NOMO-1 treated with dmso at 0.1 percent for 144 hours (cell line): ENCODE results near the gene IQSEC1.

ENCODE experiments used
- DNase-seq: peaks from one replicate; lab custom pipeline; 2025; ENCODE audit not compliant: unreplicated experiment; lab: John Stamatoyannopoulos, UW

IQSEC1 gene

DNA sequence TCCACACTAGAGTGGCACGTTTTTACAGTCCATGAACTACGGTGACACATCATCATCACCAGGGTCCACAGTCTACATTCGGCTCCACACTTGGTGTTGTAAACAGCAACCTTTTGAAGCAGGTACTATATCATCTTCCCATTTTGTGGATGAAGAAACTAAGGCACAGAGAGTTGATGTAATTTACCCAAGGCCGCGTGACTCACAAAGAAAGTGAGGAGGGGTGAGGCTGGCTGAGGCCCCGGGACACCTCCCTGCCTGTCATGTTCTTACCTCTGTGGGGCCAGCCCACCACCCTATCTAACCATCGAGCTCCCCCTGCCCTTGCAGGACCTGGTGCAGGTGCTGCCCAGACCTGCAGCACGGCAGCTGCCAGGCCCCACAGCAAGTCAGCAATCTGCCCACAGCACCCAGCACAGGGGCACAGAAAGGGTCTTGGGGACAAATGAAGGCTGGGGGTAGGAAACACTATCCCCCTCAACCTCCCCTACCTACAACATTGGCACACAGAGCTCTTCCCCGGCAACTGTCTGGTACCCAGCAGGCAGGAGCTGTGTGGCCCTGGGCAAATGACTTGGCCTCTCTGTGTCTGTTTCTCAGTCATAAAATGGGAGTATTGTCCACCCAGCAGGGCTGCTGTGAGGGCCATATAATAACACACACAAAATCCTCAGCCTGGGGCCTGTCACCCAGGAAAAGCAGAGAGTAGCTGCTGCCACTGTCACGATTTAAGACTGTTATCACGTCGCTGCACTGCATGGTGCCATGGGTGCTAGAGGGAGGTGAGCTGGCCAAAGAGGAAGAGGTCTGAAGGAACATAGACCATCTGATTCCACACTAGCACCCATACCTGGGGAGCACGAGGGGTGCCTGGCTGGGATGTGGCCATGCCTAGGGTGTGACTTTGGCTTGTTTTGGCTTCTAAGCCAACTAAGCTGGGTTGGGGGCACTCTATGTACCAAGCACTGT is 115.1 kb downstream of the IQSEC1 start:
- DNase-seq = no peak

DNA sequence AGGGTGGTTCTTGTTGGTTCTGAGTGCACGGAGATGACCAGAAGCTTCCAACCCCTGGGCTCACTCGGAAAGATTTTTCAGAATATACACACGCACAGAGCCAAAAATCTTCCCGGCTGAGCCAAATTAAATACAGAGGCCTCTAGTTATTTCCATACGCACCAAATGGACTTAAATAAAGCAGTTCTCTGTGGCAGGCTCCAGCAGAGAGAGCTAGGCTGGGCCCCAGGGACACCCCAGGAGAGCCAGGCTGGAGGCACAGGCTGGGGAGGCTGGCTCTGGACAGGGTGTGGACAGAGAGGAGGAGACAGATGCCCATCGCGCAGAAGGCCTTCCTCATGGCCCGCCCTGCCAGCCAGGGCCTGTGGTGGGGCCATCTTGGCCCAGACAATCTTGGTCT is 115.9 kb downstream of the IQSEC1 start:
- DNase-seq = no peak

DNA sequence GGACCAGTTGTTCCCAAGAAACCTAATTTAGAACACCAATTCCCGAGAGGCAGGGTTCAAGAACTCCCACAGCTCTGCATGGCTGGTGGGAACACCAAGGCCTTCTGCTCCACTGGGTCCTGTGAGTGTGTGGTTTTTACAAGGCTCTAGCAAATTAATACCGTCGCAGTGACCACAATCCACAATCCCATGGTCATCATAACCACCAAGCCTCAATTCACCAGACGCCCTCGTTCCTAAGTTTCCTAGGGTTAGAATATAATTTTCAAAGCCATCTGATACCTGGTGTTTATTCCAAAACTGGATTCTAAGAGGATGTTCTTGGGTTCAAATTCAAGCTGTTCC is 116.9 kb downstream of the IQSEC1 start:
- DNase-seq = no peak

DNA sequence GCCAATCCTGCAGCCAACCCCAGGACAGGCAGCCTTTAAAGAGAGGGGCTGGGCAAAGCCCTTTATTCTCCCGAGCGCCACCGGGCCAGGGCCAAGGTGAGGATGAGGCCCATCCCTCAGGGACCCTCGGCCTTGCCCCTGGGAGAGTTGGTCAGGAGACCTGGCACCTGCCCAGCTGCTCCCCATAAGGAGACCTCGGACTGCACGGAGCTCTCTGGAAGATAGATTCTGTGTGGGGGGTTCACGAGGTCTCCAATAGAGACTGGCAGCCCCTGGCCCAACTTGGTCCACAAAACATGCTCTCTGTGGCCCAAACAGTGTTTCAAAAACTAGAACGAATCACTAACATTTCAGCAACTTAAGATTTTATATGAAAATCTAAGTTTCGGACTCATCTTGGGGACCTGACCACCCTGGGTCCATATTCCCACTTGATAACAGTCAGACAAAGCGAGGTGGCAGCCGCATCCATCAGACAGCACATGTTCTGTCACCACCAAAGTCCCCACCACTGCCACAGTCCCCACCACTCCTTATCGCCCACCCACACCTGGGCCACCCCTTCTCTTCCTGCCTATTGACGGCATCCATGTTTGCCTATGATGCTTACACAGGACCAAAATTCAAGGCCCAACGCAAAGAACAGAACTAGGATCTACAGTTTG is 117.4 kb downstream of the IQSEC1 start:
- DNase-seq = no peak

DNA sequence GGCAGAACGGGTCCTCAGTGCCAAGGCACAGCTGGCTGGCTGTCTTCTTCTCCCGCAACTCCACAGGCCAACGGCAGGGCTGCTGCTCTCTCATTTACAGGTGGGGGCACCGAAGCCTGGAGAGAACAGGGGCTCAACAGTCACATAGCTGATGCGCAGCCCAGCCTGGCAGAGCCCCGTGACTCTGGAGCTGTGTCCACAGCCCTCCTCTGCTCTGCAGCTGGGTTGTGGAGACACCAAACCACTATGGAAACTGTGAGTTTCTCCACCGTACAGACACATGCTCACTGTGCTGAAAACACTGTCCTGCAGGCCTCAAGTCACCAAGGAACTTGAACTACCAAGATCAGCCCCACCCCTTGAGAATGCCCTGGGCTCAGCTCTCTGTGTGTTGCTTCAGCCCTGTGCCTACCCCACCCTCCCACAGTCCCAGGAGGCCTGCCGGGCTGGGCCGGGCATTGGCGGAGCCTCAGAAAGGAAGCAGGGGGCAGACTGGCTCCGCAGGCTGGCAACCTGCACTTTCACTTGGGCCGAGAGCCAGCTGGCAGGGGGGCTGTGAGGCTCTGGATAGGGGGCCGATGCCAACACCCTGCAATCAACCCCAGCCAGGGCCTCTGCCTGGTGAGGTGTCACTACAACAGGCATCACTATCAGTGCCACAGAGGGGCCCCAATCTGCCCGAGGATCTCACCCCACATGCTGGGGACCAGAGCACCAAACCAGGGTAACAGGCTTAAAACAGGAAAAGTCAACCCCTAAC is 118.2 kb downstream of the IQSEC1 start:
- no peak for DNase-seq

DNA sequence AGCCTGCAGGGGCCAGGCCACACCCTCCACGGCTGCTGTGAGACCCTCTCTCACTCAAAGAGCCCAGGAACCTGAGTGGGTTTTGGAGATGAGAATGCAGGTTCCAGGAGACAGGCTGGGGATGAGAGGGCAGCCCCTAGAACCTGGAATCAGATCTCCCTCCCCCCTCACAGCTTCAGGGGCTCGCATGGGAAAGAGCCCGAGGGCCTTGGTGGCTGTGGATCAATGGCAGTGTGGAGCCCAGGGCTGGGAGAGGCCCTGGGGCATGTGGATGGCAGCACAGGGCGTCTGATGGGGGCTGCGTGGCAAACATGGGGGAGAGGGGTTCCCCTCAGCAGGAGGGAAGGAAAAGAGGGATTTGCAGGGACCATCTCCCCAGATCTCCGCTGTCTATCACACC is 119.0 kb downstream of the IQSEC1 start:
- no peak for DNase-seq

DNA sequence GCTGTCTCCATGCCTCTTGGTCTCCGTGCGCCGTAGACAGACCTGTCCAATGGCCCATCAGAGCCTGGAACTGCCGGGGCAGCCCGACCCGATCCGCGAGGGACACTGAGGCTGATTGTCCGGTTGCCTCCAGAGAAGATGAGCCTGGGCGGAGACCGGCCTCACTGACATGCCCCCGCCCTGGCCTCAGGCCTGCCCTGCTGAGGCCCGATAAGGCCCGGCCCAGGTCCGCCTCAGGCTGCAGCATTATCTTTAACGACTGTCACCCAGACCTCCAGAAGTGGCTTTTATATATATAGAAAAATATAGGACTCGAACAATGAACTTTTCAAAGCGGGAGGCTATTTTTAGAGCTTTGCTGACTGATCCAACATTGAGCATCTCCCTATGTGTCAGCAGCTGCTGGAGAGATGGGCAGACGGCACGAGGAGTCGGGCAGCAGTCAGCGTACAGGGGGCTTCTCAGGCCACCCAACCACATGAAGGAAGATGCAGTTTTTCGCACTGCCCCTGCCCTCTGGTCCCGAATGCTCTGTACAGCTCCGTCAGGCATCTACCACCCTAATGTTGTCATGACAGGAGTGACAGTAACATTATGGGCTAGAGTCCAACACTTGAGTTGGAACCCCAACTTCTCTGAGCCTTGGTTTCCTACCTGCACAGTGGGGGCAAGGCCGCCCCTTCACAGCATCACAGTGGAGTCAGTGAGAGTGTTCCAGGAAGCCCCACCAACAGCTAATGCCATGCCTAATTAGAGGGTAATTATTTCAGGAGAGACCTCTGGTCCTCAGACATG is 119.8 kb downstream of the IQSEC1 start:
- DNase-seq = no peak

DNA sequence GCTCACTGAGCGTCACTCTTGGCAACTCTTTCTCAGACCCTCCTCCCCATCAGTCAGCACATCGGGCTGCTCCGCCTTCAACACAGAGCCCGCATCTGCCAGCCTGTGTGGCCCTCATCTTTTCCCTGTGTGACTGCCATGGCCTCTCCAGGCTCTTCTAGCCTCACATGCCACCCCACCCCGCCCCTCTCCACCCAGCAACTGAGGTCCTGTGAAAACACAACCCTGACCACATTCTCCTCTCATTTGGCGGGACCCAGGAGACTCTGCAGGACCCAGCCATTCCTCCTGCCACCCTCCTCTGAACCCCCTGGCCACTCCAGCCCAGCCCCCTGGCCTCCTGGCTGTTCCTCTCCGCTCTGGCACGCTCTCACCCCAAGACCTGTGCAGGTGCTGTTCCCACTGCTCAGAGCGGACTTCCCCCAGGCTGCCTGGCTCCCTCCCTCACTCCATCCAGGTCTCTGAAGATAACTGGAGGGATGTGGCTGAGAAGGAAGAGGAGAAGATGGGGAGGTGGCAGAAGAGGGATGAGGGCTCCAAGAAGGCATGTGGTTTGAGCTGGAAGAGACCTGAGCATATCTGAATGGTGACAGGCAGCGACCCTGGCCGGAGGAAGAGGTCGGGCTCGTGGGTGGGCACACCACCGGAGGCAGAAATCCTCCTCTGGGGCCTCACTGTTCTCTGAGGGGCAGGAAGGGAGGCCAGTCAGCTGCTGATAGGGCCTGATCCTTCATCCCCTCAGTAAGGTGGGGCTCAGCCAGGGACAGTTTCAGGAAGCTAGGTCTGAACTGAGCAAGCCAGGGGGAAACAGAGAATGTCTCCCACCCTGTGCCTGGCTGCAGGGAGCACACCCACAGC is 120.7 kb downstream of the IQSEC1 start:
- no peak for DNase-seq

DNA sequence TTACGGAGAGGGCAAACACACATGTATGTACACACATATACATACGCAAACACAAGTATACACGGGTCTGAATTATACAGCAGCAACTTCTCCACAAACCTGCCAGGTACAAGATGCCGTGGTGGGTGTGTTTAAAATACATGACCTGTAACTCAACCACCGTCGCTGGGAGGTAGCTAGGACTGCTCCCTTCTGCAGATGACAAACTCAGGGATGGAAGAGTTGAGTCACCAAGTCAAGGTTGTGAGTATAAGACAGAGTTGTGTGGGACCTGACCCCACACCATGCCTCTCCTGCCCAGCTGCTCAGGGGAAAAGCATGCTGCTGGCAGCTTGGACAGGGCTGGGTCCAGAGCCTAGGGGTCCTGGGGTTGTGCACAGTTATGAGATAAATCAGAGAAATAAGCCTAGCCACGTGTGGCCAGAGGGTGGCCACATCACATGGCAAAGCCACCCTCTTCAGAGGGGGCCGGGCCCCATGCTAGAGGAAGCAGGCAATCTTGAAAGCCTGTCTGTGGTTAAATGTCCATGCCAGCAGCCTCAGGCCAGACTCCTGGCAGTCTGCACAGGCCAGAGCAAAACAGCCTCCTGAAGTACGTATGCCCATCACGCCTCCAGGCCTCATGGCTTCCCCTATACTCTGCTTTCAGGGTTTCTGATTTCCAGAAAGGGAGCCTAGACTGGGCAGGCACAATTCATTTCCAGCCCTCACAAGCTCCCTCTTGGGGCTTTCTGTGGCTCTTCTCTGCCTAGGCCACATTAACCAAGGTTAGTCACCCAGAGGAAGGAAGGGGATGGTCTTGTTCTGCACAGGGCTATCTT is 124.1 kb downstream of the IQSEC1 start:
- peak; percentile 42 for DNase-seq

DNA sequence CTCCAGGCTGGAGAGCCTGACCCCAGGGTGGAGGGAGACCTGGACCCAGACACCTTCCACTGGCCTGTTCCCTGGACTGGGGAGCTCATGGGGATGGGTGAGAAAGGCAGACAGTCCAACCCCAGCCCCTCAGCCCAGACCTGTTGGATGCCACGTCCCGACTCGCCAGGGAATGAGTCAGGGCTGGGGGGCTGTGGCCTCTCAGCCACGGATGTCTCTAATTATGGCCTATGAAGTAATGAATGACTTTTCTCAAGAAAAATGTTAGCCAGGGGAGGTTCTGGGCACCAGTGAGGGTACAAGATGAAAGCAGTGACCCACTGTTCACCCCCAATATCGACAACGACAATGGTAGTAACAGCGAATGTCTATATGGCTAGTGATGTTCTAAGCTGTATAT is 124.9 kb downstream of the IQSEC1 start:
- no peak for DNase-seq

DNA sequence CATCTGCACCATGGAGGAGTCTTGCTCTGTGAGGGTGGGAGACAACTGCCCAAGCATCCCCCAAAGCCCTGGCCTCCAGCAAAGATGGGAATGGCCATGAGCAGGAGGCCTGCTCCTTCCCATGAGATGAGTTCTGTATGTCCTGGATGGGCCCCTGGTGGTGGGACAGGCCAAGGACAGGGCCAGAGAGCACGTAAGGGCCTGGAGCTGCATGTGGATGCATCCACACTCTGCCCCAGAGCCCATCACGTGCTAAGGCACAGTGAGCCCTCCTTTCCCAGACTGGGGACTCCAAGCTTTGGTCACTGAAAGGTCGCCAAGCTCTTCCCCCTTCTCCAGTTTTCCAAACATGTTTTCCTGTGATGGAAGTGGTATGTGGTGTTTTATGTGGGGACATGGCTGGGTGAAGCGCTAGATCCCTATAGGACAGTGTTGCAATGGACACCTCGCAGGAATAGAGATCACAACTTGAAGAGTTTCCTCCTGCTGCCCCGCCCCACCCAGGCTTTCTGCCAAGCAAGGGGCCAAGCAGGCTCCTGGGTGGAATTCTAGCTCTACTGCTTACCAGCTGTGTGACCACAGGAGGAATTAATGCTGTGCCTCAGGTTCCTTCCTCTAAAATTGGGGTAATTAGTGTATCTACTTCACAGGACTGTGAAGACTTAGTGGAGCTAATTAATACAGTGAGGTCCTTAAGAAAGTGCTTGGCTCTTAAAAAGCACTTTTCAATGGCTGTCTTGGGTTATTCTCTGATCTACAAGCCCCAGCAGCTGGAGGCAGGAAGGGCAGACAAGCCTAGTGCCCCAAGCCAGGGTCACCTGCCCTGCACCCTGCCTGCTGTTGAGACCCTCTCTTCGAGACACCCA is 125.5 kb downstream of the IQSEC1 start:
- peak; percentile 29 for DNase-seq

DNA sequence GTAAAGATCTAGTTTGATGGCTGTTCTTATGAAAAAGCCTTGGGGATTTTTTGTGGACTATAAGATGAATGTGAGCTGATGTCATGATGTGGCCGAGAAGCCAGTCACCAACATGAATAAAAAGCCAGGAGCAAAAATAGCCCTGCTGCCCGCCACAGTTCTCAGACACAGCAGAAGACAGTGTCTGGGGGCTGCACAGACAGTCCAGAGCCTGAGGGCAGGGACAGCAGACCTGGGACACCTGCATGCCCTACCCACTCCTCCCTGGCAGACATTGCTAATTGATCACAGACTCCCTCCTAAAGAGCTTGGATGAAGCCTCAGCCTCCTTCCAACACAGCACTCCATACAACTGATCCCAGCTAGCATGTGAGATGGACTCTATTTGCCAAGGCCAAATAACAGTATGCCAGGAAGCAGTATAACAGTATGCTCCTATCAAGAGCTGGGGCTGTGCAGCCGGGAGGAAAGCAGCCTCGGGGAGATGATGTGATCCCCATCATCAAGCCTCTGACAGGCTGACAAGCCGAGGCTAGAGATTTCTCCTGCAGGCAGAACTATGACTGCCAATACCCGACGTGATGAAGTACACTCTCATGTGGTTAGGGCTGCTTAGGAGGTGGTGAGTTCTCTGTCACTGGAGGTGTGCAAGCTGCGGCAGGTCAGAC is 126.4 kb downstream of the IQSEC1 start:
- DNase-seq = no peak

DNA sequence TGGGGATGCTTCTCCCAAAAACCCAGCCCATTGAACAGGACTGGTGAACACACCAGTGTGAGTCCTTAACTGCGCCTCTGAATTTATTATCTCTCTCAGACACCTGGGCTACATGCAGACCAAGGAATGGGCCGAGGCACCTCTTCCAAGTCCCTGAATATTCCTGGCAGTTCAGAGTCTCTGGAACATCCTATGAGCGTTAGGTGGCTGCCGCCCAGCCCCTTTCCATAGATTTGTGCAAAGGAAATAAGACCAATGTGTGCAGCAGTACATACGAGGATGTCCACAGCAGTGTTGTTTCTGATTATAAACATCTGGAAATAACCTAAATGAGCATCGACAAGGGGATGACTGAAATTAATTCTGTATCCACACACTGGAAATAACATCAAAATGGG is 127.0 kb downstream of the IQSEC1 start:
- no peak for DNase-seq

DNA sequence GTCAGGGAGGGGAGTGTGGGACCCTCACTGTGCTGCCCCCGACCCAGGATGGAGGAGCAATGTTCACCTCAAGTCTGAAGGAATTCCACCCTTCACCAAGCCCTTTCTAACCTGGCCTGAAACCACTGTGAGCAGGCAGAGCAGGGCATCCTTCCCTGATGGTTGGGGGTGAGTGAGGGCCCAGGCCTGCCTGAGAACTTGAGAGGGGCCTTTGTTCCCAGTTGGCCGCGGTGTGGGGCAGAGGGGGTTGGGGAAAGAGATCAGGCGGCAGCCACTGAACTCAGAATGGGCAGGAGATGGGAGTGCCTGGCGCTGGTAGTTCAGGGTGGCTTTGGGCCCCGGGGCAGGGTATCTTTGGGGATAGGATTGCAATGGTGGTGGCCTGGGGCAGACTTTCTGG is 128.4 kb downstream of the IQSEC1 start:
- DNase-seq = no peak

DNA sequence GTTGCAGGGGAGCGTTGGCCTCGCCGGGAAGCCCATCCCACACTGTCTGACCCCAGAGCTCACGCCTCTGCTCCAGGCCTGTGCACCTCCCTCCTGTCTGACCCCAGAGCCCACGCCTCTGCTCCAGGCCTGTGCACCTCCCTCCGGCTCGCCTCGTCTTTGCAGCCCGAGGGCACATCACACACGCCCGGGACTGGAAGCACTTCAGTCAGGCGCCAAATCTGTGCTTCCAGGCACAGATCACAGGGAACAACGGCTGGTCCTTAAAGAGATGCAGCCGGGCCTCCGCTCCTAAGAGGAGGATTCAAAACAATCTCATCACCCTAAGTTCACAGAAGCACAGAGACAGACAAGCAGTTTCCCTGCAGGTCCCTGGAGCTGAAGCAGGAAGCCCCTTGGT is 128.8 kb downstream of the IQSEC1 start:
- DNase-seq = no peak

DNA sequence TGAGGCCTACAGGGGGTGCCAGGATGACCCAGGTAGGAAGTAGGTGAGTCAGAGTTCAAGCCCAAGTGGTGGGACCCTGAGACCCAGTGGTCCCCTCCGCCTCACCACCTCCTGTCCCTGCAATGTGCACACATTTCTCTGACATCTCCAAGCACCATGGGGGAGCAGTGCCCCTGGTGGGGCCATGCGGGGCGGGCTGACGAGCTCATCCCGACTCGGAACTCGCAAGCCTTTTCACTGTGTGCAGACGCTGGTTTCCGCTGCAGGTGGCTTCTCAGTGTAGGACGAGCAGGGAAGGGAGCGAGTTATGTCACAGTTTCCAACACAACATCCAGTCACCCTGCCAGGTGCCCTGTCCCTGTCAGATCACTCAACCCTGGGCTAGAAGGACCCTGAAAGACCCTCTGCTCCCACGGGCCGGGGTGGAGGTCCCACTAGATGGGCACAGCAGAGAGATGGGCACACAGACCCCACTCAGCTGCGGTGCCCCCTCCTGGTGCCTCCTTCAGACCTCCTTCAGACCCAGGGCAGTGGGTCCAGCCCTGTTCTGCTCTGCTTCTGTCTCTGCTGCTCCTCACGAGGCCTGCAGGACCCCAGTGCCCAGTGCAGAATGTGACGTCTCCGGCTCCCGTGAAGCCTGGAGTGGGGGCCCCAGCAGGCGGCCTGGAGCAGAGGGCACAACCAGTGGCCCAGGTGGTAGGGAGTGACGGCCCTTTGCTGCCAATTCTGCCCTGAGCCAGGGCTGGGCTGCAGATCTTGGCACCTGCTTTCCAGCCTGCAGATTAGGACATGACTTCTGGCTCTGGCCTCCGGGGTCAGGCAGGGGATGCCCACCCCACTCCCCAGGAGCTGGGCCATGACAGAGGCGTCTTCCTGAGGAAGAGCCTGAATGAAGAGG is 129.9 kb downstream of the IQSEC1 start:
- DNase-seq = no peak
